ENCODE measurements around the gene RCVRN.

Gene RCVRN

DNA sequence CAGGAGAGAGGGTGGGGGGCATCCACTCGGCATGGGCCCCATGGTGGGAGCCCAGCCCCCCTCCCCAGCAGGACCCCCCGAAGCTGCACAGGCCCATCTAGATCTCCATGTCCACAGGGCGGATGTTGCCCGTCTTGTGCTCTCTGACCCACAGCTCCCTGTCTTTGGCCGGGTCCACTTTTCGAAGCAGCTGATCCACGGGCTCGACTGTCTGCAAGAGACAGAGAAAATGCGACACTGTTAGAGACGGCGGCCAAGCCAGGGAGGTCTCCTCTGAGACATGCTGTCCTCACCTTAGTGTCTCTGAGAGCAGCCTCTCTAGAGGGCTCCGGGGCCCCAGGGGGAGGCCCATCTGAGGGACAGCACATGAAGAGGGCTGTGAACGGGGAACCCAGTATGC, 12.1 kb upstream of the RCVRN start:
- H3K4me3 ChIP-seq (ENCODE audit: control insufficient read depth in 1 of 7, extremely low read depth in 1 of 7, insufficient read depth in 4 of 7, low read depth in 2 of 7, low read length in 6 of 7): no peak overlapping the region
- no peaks in the 10 kb centered on the region for H3K9me3 ChIP-seq (ENCODE audit: control extremely low read depth in 1 of 5, control insufficient read depth in 4 of 5, insufficient read depth in 2 of 5, low read depth in 1 of 5, low read length in 4 of 5)
- no peaks in the 10 kb centered on the region for H3K27me3 ChIP-seq (replicated peaks in 2 of 5; ENCODE audit: control insufficient read depth in 4 of 5, insufficient read depth in 5 of 5, low read length in 4 of 5)
- 95% methylated on average over 11 of the region's 13 CpGs for WGBS (ENCODE audit: insufficient coverage)
- no peaks in the 10 kb centered on the region for H3K4me1 ChIP-seq (ENCODE audit: control extremely low read depth in 1 of 4, control insufficient read depth in 4 of 4, insufficient read depth in 4 of 4, low read length in 3 of 4)
- no peak overlapping the region for H3K27ac ChIP-seq (ENCODE audit: insufficient read depth in 1 of 2, low read depth in 1 of 2, low read length in 2 of 2, poor library complexity in 1 of 2, severe bottlenecking in 2 of 2)
- POLR2A ChIA-PET: no interaction called here
- peaks cover 0 to 8% (median 4%) of the 10 kb centered on the region in 4 experiments for H3K36me3 ChIP-seq (ENCODE audit: control insufficient read depth in 4 of 4, insufficient read depth in 4 of 4, low read length in 3 of 4)
- no peak for DNase-seq
- CTCF ChIA-PET: interaction anchor here (1.0 to 2.7 kb wide), 2 partner anchors 13 to 18 kb away, joined by 3 to 8 read pairs; no protein-coding TSS in a partner anchor

DNA sequence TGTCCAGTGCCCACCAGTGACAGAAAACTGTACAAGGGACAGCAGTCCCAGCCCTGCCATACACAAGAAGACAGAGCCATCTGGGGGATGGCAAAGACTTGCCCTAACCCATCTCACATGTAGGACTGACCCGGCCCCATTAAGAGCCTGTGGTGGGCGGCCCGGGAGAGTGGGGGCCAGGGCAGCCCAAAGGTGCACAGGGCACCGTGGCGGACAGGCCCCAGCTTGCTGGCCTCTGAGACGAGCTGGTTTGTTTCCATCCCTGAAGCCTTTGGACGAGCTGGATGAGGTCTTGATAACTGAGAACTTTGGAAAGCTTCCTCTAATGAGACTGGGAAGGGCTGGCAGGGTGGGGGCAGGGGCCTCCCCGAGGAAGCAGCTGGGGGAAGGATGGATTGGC, 11.0 kb upstream of the RCVRN start:
- H3K9me3 ChIP-seq (ENCODE audit: control extremely low read depth in 1 of 5, control insufficient read depth in 4 of 5, insufficient read depth in 2 of 5, low read depth in 1 of 5, low read length in 4 of 5): no peaks in the 10 kb centered on the region
- no peak overlapping the region for H3K27ac ChIP-seq (ENCODE audit: insufficient read depth in 1 of 2, low read depth in 1 of 2, low read length in 2 of 2, poor library complexity in 1 of 2, severe bottlenecking in 2 of 2)
- ChIA-PET CTCF (interaction anchor here (1.0 kb wide), 1 partner anchor 19 kb away, joined by 3 read pairs; no protein-coding TSS in a partner anchor), POLR2A (no interaction called here)
- H3K4me1 ChIP-seq (ENCODE audit: control extremely low read depth in 1 of 4, control insufficient read depth in 4 of 4, insufficient read depth in 4 of 4, low read length in 3 of 4): no peaks in the 10 kb centered on the region
- 98% methylated on average over 5 of the region's 8 CpGs for WGBS (ENCODE audit: insufficient coverage)
- DNase-seq: no peak
- peaks cover 0 to 8% (median 4%) of the 10 kb centered on the region in 4 experiments for H3K36me3 ChIP-seq (ENCODE audit: control insufficient read depth in 4 of 4, insufficient read depth in 4 of 4, low read length in 3 of 4)
- no peak overlapping the region for H3K4me3 ChIP-seq (ENCODE audit: control insufficient read depth in 1 of 7, extremely low read depth in 1 of 7, insufficient read depth in 4 of 7, low read depth in 2 of 7, low read length in 6 of 7)
- H3K27me3 ChIP-seq (replicated peaks in 2 of 5; ENCODE audit: control insufficient read depth in 4 of 5, insufficient read depth in 5 of 5, low read length in 4 of 5): no peaks in the 10 kb centered on the region

GRCh38 chr17:9913476-9913875, 8.4 kb upstream of the RCVRN start:
- H3K9me3 ChIP-seq (ENCODE audit: control extremely low read depth in 1 of 5, control insufficient read depth in 4 of 5, insufficient read depth in 2 of 5, low read depth in 1 of 5, low read length in 4 of 5): no peaks in the 10 kb centered on the region
- H3K36me3 ChIP-seq (ENCODE audit: control insufficient read depth in 4 of 4, insufficient read depth in 4 of 4, low read length in 3 of 4): peaks cover 0 to 8% (median 0%) of the 10 kb centered on the region in 4 experiments
- POLR2A ChIA-PET: no interaction called here
- DNase-seq: no peak
- H3K4me3 ChIP-seq (ENCODE audit: control insufficient read depth in 1 of 7, extremely low read depth in 1 of 7, insufficient read depth in 4 of 7, low read depth in 2 of 7, low read length in 6 of 7): no peak overlapping the region
- no peak overlapping the region for H3K27ac ChIP-seq (ENCODE audit: insufficient read depth in 1 of 2, low read depth in 1 of 2, low read length in 2 of 2, poor library complexity in 1 of 2, severe bottlenecking in 2 of 2)
- WGBS (ENCODE audit: insufficient coverage): 100% methylated on average over 2 of the region's 5 CpGs
- H3K27me3 ChIP-seq (replicated peaks in 2 of 5; ENCODE audit: control insufficient read depth in 4 of 5, insufficient read depth in 5 of 5, low read length in 4 of 5): peaks cover 0 to 8% (median 0%) of the 10 kb centered on the region in 5 experiments
- CTCF ChIA-PET: no interaction called here
- no peaks in the 10 kb centered on the region for H3K4me1 ChIP-seq (ENCODE audit: control extremely low read depth in 1 of 4, control insufficient read depth in 4 of 4, insufficient read depth in 4 of 4, low read length in 3 of 4)

GRCh38 chr17:9912121-9913099, 7.3 kb upstream of the RCVRN start:
- ChIA-PET CTCF (interaction anchor here (0.8 kb wide), 1 partner anchor 706 kb away, joined by 4 read pairs; no protein-coding TSS in a partner anchor), POLR2A (no interaction called here)
- H3K27me3 ChIP-seq (replicated peaks in 2 of 5; ENCODE audit: control insufficient read depth in 4 of 5, insufficient read depth in 5 of 5, low read length in 4 of 5): peaks cover 0 to 8% (median 0%) of the 10 kb centered on the region in 5 experiments
- peaks cover 0 to 8% (median 0%) of the 10 kb centered on the region in 4 experiments for H3K36me3 ChIP-seq (ENCODE audit: control insufficient read depth in 4 of 4, insufficient read depth in 4 of 4, low read length in 3 of 4)
- no peak overlapping the region for H3K4me3 ChIP-seq (ENCODE audit: control insufficient read depth in 1 of 7, extremely low read depth in 1 of 7, insufficient read depth in 4 of 7, low read depth in 2 of 7, low read length in 6 of 7)
- H3K27ac ChIP-seq (ENCODE audit: insufficient read depth in 1 of 2, low read depth in 1 of 2, low read length in 2 of 2, poor library complexity in 1 of 2, severe bottlenecking in 2 of 2): no peak overlapping the region
- DNase-seq: no peak
- no peaks in the 10 kb centered on the region for H3K4me1 ChIP-seq (ENCODE audit: control extremely low read depth in 1 of 4, control insufficient read depth in 4 of 4, insufficient read depth in 4 of 4, low read length in 3 of 4)
- 91% methylated on average over 14 of the region's 18 CpGs for WGBS (ENCODE audit: insufficient coverage)
- H3K9me3 ChIP-seq (ENCODE audit: control extremely low read depth in 1 of 5, control insufficient read depth in 4 of 5, insufficient read depth in 2 of 5, low read depth in 1 of 5, low read length in 4 of 5): no peaks in the 10 kb centered on the region

GRCh38 chr17:9911089-9911488, 6.0 kb upstream of the RCVRN start:
- POLR2A ChIA-PET: no interaction called here
- Histone ChIP-seq H3K4me1 (ENCODE audit: control extremely low read depth in 1 of 4, control insufficient read depth in 4 of 4, insufficient read depth in 4 of 4, low read length in 3 of 4) (no peaks in the 10 kb centered on the region), H3K27me3 (replicated peaks in 2 of 5; ENCODE audit: control insufficient read depth in 4 of 5, insufficient read depth in 5 of 5, low read length in 4 of 5) (peaks cover 0 to 8% (median 0%) of the 10 kb centered on the region in 5 experiments), H3K4me3 (ENCODE audit: control insufficient read depth in 1 of 7, extremely low read depth in 1 of 7, insufficient read depth in 4 of 7, low read depth in 2 of 7, low read length in 6 of 7) (no peak overlapping the region), H3K36me3 (ENCODE audit: control insufficient read depth in 4 of 4, insufficient read depth in 4 of 4, low read length in 3 of 4) (peaks cover 0 to 6% (median 0%) of the 10 kb centered on the region in 4 experiments), H3K27ac (ENCODE audit: insufficient read depth in 1 of 2, low read depth in 1 of 2, low read length in 2 of 2, poor library complexity in 1 of 2, severe bottlenecking in 2 of 2) (no peak overlapping the region), H3K9me3 (ENCODE audit: control extremely low read depth in 1 of 5, control insufficient read depth in 4 of 5, insufficient read depth in 2 of 5, low read depth in 1 of 5, low read length in 4 of 5) (no peaks in the 10 kb centered on the region)
- no peak for DNase-seq
- CTCF ChIA-PET: no interaction called here
- WGBS (ENCODE audit: insufficient coverage): 96% methylated on average over 9 of the region's 12 CpGs

GRCh38 chr17:9908649-9909042, 3.6 kb upstream of the RCVRN start:
- no peak overlapping the region for H3K27ac ChIP-seq (ENCODE audit: insufficient read depth in 1 of 2, low read depth in 1 of 2, low read length in 2 of 2, poor library complexity in 1 of 2, severe bottlenecking in 2 of 2)
- H3K27me3 ChIP-seq (replicated peaks in 2 of 5; ENCODE audit: control insufficient read depth in 4 of 5, insufficient read depth in 5 of 5, low read length in 4 of 5): peaks cover 0 to 8% (median 0%) of the 10 kb centered on the region in 5 experiments
- ChIA-PET CTCF (no interaction called here), POLR2A (no interaction called here)
- H3K9me3 ChIP-seq (ENCODE audit: control extremely low read depth in 1 of 5, control insufficient read depth in 4 of 5, insufficient read depth in 2 of 5, low read depth in 1 of 5, low read length in 4 of 5): no peaks in the 10 kb centered on the region
- WGBS (ENCODE audit: insufficient coverage): 84% methylated on average over 6 of the region's 7 CpGs
- no peaks in the 10 kb centered on the region for H3K36me3 ChIP-seq (ENCODE audit: control insufficient read depth in 4 of 4, insufficient read depth in 4 of 4, low read length in 3 of 4)
- H3K4me3 ChIP-seq (ENCODE audit: control insufficient read depth in 1 of 7, extremely low read depth in 1 of 7, insufficient read depth in 4 of 7, low read depth in 2 of 7, low read length in 6 of 7): no peak overlapping the region
- DNase-seq: no peak
- H3K4me1 ChIP-seq (ENCODE audit: control extremely low read depth in 1 of 4, control insufficient read depth in 4 of 4, insufficient read depth in 4 of 4, low read length in 3 of 4): no peaks in the 10 kb centered on the region

Data from common myeloid progenitor, CD34-positive (primary cell).